HCT116 (cell line): ENCODE measurements around the gene ATP5PO. TPM values are rescaled to one million over a fixed set of nuclear protein-coding genes. Genes with fewer than 3 reads are reported as not detected.

Experiments
- ATAC-seq: fragments of 200-7000 bp; cut with Tn5 transposase; 2 replicates; pipeline ENCODE4 v1.9.1; 2020; ENCODE audit warnings: mild to moderate bottlenecking, moderate library complexity
- BruUV-seq: library from RNA; stranded (reverse); fragments of 400-500 nt; replicated peaks from 2 replicates; lab custom pipeline; 2021; lab: Mats Ljungman, UMichigan
- CTCF ChIA-PET: fragments of 300-600 bp; sonication (Branson Sonifier 250); formaldehyde crosslinking; loops from one replicate; lab custom pipeline; 2021; ENCODE audit warnings: antibody characterized with exemption; lab: Charles Lee
- POLR2A ChIA-PET: fragments of 300-600, 350-600 bp; sonication (Branson Sonifier 250); formaldehyde crosslinking; loops from one replicate; lab custom pipeline; 2021; ENCODE audit warnings: antibody characterized with exemption; lab: Charles Lee
- RAD21 ChIA-PET, 2 experiments: fragments of 300-600 bp; sonication (Branson Sonifier 250); formaldehyde crosslinking; loops; one replicate each; lab custom pipeline; 2023; ENCODE audit warnings: low total read pairs in 2 of 2; ENCODE audit not compliant: uncharacterized antibody in 2 of 2, unreplicated experiment in 2 of 2, low non-redundant PET in 1 of 2; lab: Charles Lee
- DNase-seq: peaks from one replicate; pipeline ENCODE4 v3.0.0-alpha.2; 2010; ENCODE audit warnings: low read depth, low spot score
- H2AFZ ChIP-seq: fragments of 200-600 bp; shearing (Covaris generic), sonication (generic); 2 replicates; pipeline ENCODE4 v1.6.1; 2017; ENCODE audit warnings: low read depth, mixed run types, mixed read lengths, antibody characterized with exemption, low read length; ENCODE audit not compliant: poor library complexity, severe bottlenecking
- H3K27ac ChIP-seq: 2 replicates; pipeline ENCODE4 v1.5.1; 2012; ENCODE audit warnings: low read depth, low read length
- H3K27me3 ChIP-seq: fragments of 200-600 bp; sonication (generic); 2 replicates; pipeline ENCODE4 v1.6.1; 2016; ENCODE audit warnings: mixed run types, low read length, mixed read lengths; ENCODE audit not compliant: insufficient read depth
- H3K36me3 ChIP-seq, 2 experiments: fragments of 200-500 bp in 1 of 2; fragments of 200-600 bp in 1 of 2; sonication (Bioruptor generic) in 1 of 2; sonication (generic) in 1 of 2; 2 replicates each; pipeline versions ENCODE4 v1.5.1 to v1.6.1; 2014 to 2016; ENCODE audit warnings: low read length in 2 of 2, inconsistent platforms in 1 of 2, mixed read lengths in 1 of 2, mixed run types in 1 of 2; ENCODE audit not compliant: insufficient read depth in 2 of 2, control insufficient read depth in 1 of 2
- H3K4me1 ChIP-seq, 2 experiments: fragments of 200-600 bp in 1 of 2; sonication (generic) in 1 of 2; 2 replicates each; pipeline versions ENCODE4 v1.5.1 to v1.6.1; 2012 to 2017; ENCODE audit warnings: low read length in 2 of 2, inconsistent platforms in 1 of 2, mild to moderate bottlenecking in 1 of 2, mixed read lengths in 1 of 2, mixed run types in 1 of 2, moderate library complexity in 1 of 2; ENCODE audit not compliant: insufficient read depth in 2 of 2, control insufficient read depth in 1 of 2
- H3K4me2 ChIP-seq: fragments of 200-600 bp; sonication (generic); 2 replicates; pipeline ENCODE4 v1.6.1; 2017; ENCODE audit warnings: mixed run types, low read length, mixed read lengths
- H3K4me3 ChIP-seq, 2 experiments: fragments of 200-600 bp in 1 of 2; sonication (generic) in 1 of 2; replicated peaks in 1 of 2; 2 replicates each; pipeline ENCODE4 v1.5.1; 2011 to 2016; ENCODE audit warnings: low read length in 2 of 2, control low read depth in 1 of 2, low read depth in 1 of 2, mild to moderate bottlenecking in 1 of 2, mixed read lengths in 1 of 2, mixed run types in 1 of 2
- H3K79me2 ChIP-seq: fragments of 200-600 bp; sonication (generic); 2 replicates; pipeline ENCODE4 v1.6.1; 2017; ENCODE audit warnings: mild to moderate bottlenecking, mixed run types, low read length, moderate library complexity, mixed read lengths; ENCODE audit not compliant: insufficient read depth
- H3K9ac ChIP-seq: fragments of 200-600 bp; sonication (generic); 2 replicates; pipeline ENCODE4 v1.6.1; 2016; ENCODE audit warnings: low read length, mixed read lengths
- H3K9me2 ChIP-seq: fragments of 200-600 bp; sonication (generic), shearing (Covaris generic); 2 replicates; pipeline ENCODE4 v1.6.1; 2017; ENCODE audit warnings: mixed run types, mild to moderate bottlenecking, moderate library complexity; ENCODE audit not compliant: insufficient read depth
- H3K9me3 ChIP-seq, 2 experiments: fragments of 200-500 bp in 1 of 2; fragments of 200-600 bp in 1 of 2; sonication (Bioruptor generic) in 1 of 2; sonication (generic) in 1 of 2; 2 replicates each; pipeline ENCODE4 v1.6.1; 2014 to 2017; ENCODE audit warnings: low read length in 2 of 2, mixed read lengths in 2 of 2, inconsistent platforms in 1 of 2, low read depth in 1 of 2, mild to moderate bottlenecking in 1 of 2, mixed run types in 1 of 2, moderate library complexity in 1 of 2; ENCODE audit not compliant: control insufficient read depth in 1 of 2, insufficient read depth in 1 of 2
- H4K20me1 ChIP-seq: fragments of 200-600 bp; sonication (generic), shearing (Covaris generic); 2 replicates; pipeline ENCODE4 v1.6.1; 2017; ENCODE audit warnings: mixed run types, mild to moderate bottlenecking, moderate library complexity; ENCODE audit not compliant: insufficient read depth
- CEBPB ChIP-seq: IDR thresholded peaks from 2 replicates; pipeline ENCODE4 v1.6.1; 2012; ENCODE audit warnings: low read depth
- EGR1 ChIP-seq: IDR thresholded peaks from 2 replicates; pipeline ENCODE4 v1.6.1; 2012; ENCODE audit warnings: low read depth
- ELF1 ChIP-seq: IDR thresholded peaks from 2 replicates; pipeline ENCODE4 v1.6.1; 2012; ENCODE audit warnings: low read depth, borderline replicate concordance
- FOSL1 ChIP-seq: IDR thresholded peaks from 2 replicates; pipeline ENCODE4 v1.6.1; 2012; ENCODE audit warnings: low read depth
- JUND ChIP-seq: IDR thresholded peaks from 2 replicates; pipeline ENCODE4 v1.6.1; 2012
- POLR2A ChIP-seq: IDR thresholded peaks from 2 replicates; pipeline ENCODE4 v1.7.0; 2011; ENCODE audit warnings: borderline replicate concordance; ENCODE audit not compliant: insufficient read depth, insufficient read length; ENCODE audit errors: extremely low read depth
- POLR2AphosphoS5 ChIP-seq: IDR thresholded peaks from 2 replicates; pipeline ENCODE4 v1.6.1; 2011; ENCODE audit warnings: mild to moderate bottlenecking, low read depth, low read length, moderate library complexity
- SRF ChIP-seq: IDR thresholded peaks from 2 replicates; pipeline ENCODE4 v1.6.1; 2012; ENCODE audit warnings: low read depth
- TCF7L2 ChIP-seq: IDR thresholded peaks from 2 replicates; pipeline ENCODE4 v1.7.0; 2011; ENCODE audit warnings: borderline replicate concordance, inconsistent platforms; ENCODE audit not compliant: insufficient read depth, insufficient read length; ENCODE audit errors: extremely low read depth
- YY1 ChIP-seq: IDR thresholded peaks from 2 replicates; pipeline ENCODE4 v1.6.1; 2011; ENCODE audit warnings: low read length, low read depth, moderate library complexity, mild to moderate bottlenecking; ENCODE audit not compliant: insufficient replicate concordance; ENCODE audit errors: extremely low read depth
- ZFX ChIP-seq: fragments of 450-650 bp; IDR thresholded peaks from 2 replicates; pipeline ENCODE4 v1.6.1; 2017
- ZNF274 ChIP-seq: fragments of 200-500 bp; sonication (Bioruptor generic); IDR thresholded peaks from 2 replicates; pipeline ENCODE4 v1.6.1; 2014; ENCODE audit warnings: mild to moderate bottlenecking, low read depth, low read length, inconsistent platforms
- intact Hi-C: fragments of 100-400 bp; cut with micrococcal nuclease; formaldehyde crosslinking; loops from 2 replicates; pipeline ENCODE4 v1.10.0; 2022
- total RNA-seq: library from RNA; stranded (reverse); gene quantifications from one replicate; pipeline ENCODE4 v1.2.1, GENCODE V29; 2021; ENCODE audit not compliant: unreplicated experiment
- TF ChIP-seq, protein P1 (sequence below), 3 experiments: fragments of 200-600 bp in 1 of 3; sonication (generic) in 1 of 3; IDR thresholded peaks in 2 of 3; conservative IDR thresholded peaks in 1 of 3; 2 replicates each; pipeline ENCODE4 v1.5.1; 2012 to 2017; ENCODE audit warnings: low read depth in 2 of 3, low read length in 2 of 3, antibody characterized with exemption in 1 of 3, borderline replicate concordance in 1 of 3, control low read depth in 1 of 3, mild to moderate bottlenecking in 1 of 3, mixed read lengths in 1 of 3, mixed run types in 1 of 3, moderate library complexity in 1 of 3; ENCODE audit not compliant: insufficient read depth in 1 of 3
- TF ChIP-seq, protein P2 (sequence below): IDR thresholded peaks from 2 replicates; pipeline ENCODE4 v1.6.1; 2012
- TF ChIP-seq, protein P3 (sequence below): IDR thresholded peaks from 2 replicates; pipeline ENCODE4 v1.6.1; 2012

The ATP5PO gene
- total RNA-seq, 1 experiment from 2014 or later = 238 TPM

DNA sequence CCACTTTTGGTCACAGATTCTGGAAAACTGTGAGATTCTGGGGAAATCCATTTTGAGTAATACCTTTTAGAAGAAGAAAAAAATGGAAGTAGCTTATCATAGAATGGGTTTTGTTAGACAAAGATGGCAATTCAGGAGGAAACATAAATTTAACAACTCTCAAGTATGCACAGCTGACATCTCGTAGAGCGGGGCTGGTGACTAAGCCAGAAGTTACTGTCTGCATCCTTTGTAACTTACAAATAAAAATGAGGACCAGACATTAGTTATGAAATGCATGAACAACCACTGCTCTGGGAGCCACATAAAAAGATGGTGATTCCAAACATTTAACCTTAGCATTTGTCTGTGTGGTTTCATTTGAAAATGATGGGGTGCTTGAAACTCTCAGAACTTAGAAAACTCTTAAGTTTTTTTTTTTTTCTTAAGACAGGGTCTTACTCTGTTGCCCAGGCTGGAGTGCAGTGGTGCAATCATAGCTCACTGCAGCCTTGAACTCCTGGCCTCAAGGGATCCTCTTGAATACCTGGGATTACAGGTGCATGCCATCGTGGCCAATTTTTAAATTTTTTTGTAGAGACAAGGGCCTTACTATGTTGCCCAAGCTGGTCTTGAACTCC, 49.2 kb upstream of the ATP5PO start:
- TF ChIP-seq TCF7L2 (no peak), SRF (no peak), POLR2A (no peak), ZNF274 (no peak), CEBPB (no peak)
- TF ChIP-seq, all 23 proteins: peak for 0
- ChIA-PET POLR2A (no interaction called here), CTCF (no interaction called here), RAD21 (no interaction called here)
- Histone ChIP-seq H4K20me1 (no peaks in the 10 kb centered on the region), H3K27me3 (no peaks in the 10 kb centered on the region), H3K36me3 (no peaks in the 10 kb centered on the region), H3K9me2 (no peaks in the 10 kb centered on the region), H3K27ac (no peak overlapping the region), H3K4me1 (peaks cover 2 to 13% of the 10 kb centered on the region in 2 experiments; a peak in 2 of 4 replicates), H3K79me2 (no peaks in the 10 kb centered on the region), H2AFZ (no peak overlapping the region), H3K9me3 (0 out of 4 replicates have a peak, but pooled peaks cover 0 to 3% of the 10 kb centered on the region in 2 experiments), H3K4me2 (no peak overlapping the region), H3K9ac (no peak overlapping the region), H3K4me3 (no peak overlapping the region)
- intact Hi-C loops = no loop called here
- no peak for DNase-seq
- ATAC-seq = no peak
- BruUV-seq = no TSS peak

DNA sequence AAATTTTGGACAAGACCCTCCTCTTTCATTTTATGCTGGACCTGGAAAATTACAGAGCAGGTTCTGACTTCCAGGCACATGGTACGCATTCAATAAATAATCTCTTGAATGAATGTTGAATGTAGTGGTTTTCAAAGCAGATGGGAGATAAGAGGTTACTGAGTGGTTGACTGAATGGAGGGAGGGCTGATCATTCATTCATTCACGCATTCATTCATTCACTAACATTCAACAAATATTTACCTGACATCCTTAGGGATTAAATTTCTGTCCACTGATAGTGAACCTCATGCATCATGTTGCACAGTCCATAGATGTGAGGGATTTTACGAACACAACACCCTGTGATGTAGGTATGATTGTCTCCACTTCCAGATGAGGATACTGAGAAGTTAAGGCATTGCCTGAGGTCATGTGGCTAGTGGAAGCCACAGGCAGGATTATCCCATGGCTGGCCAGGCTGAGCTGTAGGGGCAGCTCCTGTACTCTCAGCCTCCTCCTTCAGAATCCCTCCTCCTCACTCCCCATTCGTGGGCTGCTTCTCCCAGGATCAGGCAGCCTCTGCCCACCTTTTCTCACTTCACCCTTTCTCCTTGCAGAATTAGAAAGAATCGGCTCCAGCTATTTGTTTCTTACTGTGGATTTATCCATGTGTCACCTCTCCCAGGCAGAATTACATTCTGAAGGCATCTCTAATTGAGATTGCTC, 48.4 kb upstream of the ATP5PO start:
- H3K9me2 ChIP-seq = no peaks in the 10 kb centered on the region
- TF ChIP-seq FOSL1 (no peak), ZFX (no peak), JUND (no peak), POLR2AphosphoS5 (no peak), TCF7L2 (no peak), YY1 (no peak), EGR1 (no peak), ELF1 (no peak)
- TF ChIP-seq, protein P1, sequence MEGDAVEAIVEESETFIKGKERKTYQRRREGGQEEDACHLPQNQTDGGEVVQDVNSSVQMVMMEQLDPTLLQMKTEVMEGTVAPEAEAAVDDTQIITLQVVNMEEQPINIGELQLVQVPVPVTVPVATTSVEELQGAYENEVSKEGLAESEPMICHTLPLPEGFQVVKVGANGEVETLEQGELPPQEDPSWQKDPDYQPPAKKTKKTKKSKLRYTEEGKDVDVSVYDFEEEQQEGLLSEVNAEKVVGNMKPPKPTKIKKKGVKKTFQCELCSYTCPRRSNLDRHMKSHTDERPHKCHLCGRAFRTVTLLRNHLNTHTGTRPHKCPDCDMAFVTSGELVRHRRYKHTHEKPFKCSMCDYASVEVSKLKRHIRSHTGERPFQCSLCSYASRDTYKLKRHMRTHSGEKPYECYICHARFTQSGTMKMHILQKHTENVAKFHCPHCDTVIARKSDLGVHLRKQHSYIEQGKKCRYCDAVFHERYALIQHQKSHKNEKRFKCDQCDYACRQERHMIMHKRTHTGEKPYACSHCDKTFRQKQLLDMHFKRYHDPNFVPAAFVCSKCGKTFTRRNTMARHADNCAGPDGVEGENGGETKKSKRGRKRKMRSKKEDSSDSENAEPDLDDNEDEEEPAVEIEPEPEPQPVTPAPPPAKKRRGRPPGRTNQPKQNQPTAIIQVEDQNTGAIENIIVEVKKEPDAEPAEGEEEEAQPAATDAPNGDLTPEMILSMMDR (IDR thresholded peaks at IDR 0.05 in 2 of 3, conservative IDR thresholded peaks at IDR 0.05 in 1 of 3; ENCODE audit: borderline replicate concordance in 1 of 3, insufficient read depth in 1 of 3, low read depth in 2 of 3, low read length in 2 of 3) = no peak
- TF ChIP-seq, protein P2, sequence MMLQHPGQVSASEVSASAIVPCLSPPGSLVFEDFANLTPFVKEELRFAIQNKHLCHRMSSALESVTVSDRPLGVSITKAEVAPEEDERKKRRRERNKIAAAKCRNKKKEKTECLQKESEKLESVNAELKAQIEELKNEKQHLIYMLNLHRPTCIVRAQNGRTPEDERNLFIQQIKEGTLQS = no peak
- TF ChIP-seq, protein P3, sequence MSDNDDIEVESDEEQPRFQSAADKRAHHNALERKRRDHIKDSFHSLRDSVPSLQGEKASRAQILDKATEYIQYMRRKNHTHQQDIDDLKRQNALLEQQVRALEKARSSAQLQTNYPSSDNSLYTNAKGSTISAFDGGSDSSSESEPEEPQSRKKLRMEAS = no peak

More for the DNA sequence above, 48.4 kb upstream of the ATP5PO start:
- Histone ChIP-seq H3K4me1 (peaks cover 2 to 11% of the 10 kb centered on the region in 2 experiments; a peak in 2 of 4 replicates), H3K27me3 (no peaks in the 10 kb centered on the region), H3K4me2 (no peak overlapping the region), H3K27ac (no peak overlapping the region), H3K4me3 (no peak overlapping the region), H2AFZ (no peak overlapping the region), H3K36me3 (no peaks in the 10 kb centered on the region), H3K79me2 (no peaks in the 10 kb centered on the region), H4K20me1 (no peaks in the 10 kb centered on the region), H3K9ac (no peak overlapping the region), H3K9me3 (0 out of 4 replicates have a peak, but pooled peaks cover 0 to 3% of the 10 kb centered on the region in 2 experiments)
- BruUV-seq = no TSS peak
- DNase-seq = no peak
- CTCF ChIA-PET = no interaction called here
- no peak for ATAC-seq
- intact Hi-C loops = no loop called here
- POLR2A ChIA-PET = no interaction called here
- RAD21 ChIA-PET = no interaction called here
